Stimulated activated CD4-positive, alpha-beta T cell treated with anti-CD3 and anti-CD28 coated beads, Interleukin-12 subunit alpha, Interleukin-12 subunit beta, amount 100 ng/mL, for 48 hours (primary cell): ENCODE measurements around the gene MYH15.

ENCODE experiments used
- DNase-seq, 3 donors: peaks; one replicate each; pipeline ENCODE4 v3.0.0-alpha.2; 2020; ENCODE audit warnings: low read depth in 2 of 3, low spot score in 1 of 3

The MYH15 gene

GRCh38 chr3:108342837-108343486 is 167.4 kb downstream of the MYH15 start:
- DNase-seq = no peak

- DNase-seq = no peak
Observed at GRCh38 chr3:108341911-108342310, 168.5 kb downstream of the MYH15 start.

GRCh38 chr3:108338901-108339545 is 171.4 kb downstream of the MYH15 start:
- no peak for DNase-seq

- DNase-seq = no peak
Observed at GRCh38 chr3:108334701-108335100, 175.7 kb downstream of the MYH15 start.

- DNase-seq = no peak
Observed at GRCh38 chr3:108333961-108334360, 176.4 kb downstream of the MYH15 start.

GRCh38 chr3:108331792-108332191 is 178.6 kb downstream of the MYH15 start:
- no peak for DNase-seq
